DOHH2 (cell line): ENCODE results near the gene STK17A.

ENCODE experiments used
- H3F3A ChIP-seq: fragments of 200-600 bp; sonication (generic), shearing (Covaris generic); 2 replicates; pipeline ENCODE4 v1.6.0; 2016; ENCODE audit warnings: antibody characterized with exemption, mild to moderate bottlenecking; ENCODE audit not compliant: control insufficient read depth, insufficient read depth
- H3K27ac ChIP-seq: fragments of 200-600 bp; sonication (generic); 2 replicates; pipeline ENCODE4 v1.5.1; 2014; ENCODE audit warnings: low read depth, mild to moderate bottlenecking, low read length, moderate library complexity
- H3K27me3 ChIP-seq: fragments of 200-600 bp; sonication (generic); 2 replicates; pipeline ENCODE4 v1.6.1; 2014; ENCODE audit warnings: mild to moderate bottlenecking, low read length, mixed read lengths; ENCODE audit not compliant: control insufficient read depth
- H3K36me3 ChIP-seq: fragments of 200-600 bp; sonication (generic); 2 replicates; pipeline ENCODE4 v1.6.1; 2014; ENCODE audit warnings: mild to moderate bottlenecking, low read length, moderate library complexity, mixed read lengths; ENCODE audit not compliant: control insufficient read depth
- H3K4me1 ChIP-seq: fragments of 200-600 bp; sonication (generic); 2 replicates; pipeline ENCODE4 v1.6.1; 2014; ENCODE audit warnings: mild to moderate bottlenecking, low read length, mixed read lengths; ENCODE audit not compliant: control insufficient read depth
- H3K4me2 ChIP-seq: fragments of 200-600 bp; sonication (generic); 2 replicates; pipeline ENCODE4 v1.6.0; 2014; ENCODE audit warnings: mild to moderate bottlenecking, low read length, moderate library complexity
- H3K4me3 ChIP-seq: fragments of 200-600 bp; sonication (generic); 2 replicates; pipeline ENCODE4 v1.5.1; 2014; ENCODE audit warnings: mild to moderate bottlenecking, low read length, mixed read lengths
- H3K79me2 ChIP-seq: fragments of 200-600 bp; sonication (generic); 2 replicates; pipeline ENCODE4 v1.6.1; 2014; ENCODE audit warnings: mild to moderate bottlenecking, low read length, mixed read lengths; ENCODE audit not compliant: control insufficient read depth
- H3K9me2 ChIP-seq: fragments of 200-600 bp; sonication (generic); replicated peaks from 2 replicates; pipeline ENCODE4 v1.6.1; 2014; ENCODE audit warnings: mild to moderate bottlenecking, low read length, mixed read lengths; ENCODE audit not compliant: control insufficient read depth
- H3K9me3 ChIP-seq: fragments of 200-600 bp; sonication (generic); 2 replicates; pipeline ENCODE4 v1.6.1; 2014; ENCODE audit warnings: antibody characterized with exemption, low read length, mixed read lengths; ENCODE audit not compliant: control insufficient read depth, insufficient read depth
- H4K20me1 ChIP-seq: fragments of 200-600 bp; sonication (generic); 2 replicates; pipeline ENCODE4 v1.6.0; 2014; ENCODE audit warnings: low read depth, mild to moderate bottlenecking, antibody characterized with exemption, low read length, moderate library complexity; ENCODE audit not compliant: control insufficient read depth, insufficient read depth
- EZH2phosphoT487 ChIP-seq: fragments of 200-600 bp; sonication (generic); IDR thresholded peaks from 2 replicates; pipeline ENCODE4 v1.6.1; 2017; ENCODE audit warnings: borderline replicate concordance, mild to moderate bottlenecking, antibody characterized with exemption, low read length, moderate library complexity, mixed read lengths
- TF ChIP-seq, protein P1 (sequence below): fragments of 200-600 bp; sonication (generic); IDR thresholded peaks from one replicate; pipeline ENCODE4 v1.5.1; 2014; ENCODE audit warnings: antibody characterized with exemption, mild to moderate bottlenecking, low read depth, low read length; ENCODE audit not compliant: poor library complexity, severe bottlenecking

The STK17A gene

GRCh38 chr7:43631559-43631958 lies 48.7 kb downstream of the STK17A start:
- H3K9me3 ChIP-seq = no peaks in the 10 kb centered on the region
- peaks cover 13% of the 10 kb centered on the region; the same call in 1 of the 2 replicates for H3F3A ChIP-seq
- peaks cover 22% of the 10 kb centered on the region for H3K4me1 ChIP-seq
- no peak overlapping the region for H3K4me2 ChIP-seq
- peaks cover 67% of the 10 kb centered on the region for H3K79me2 ChIP-seq
- TF ChIP-seq, protein P1, sequence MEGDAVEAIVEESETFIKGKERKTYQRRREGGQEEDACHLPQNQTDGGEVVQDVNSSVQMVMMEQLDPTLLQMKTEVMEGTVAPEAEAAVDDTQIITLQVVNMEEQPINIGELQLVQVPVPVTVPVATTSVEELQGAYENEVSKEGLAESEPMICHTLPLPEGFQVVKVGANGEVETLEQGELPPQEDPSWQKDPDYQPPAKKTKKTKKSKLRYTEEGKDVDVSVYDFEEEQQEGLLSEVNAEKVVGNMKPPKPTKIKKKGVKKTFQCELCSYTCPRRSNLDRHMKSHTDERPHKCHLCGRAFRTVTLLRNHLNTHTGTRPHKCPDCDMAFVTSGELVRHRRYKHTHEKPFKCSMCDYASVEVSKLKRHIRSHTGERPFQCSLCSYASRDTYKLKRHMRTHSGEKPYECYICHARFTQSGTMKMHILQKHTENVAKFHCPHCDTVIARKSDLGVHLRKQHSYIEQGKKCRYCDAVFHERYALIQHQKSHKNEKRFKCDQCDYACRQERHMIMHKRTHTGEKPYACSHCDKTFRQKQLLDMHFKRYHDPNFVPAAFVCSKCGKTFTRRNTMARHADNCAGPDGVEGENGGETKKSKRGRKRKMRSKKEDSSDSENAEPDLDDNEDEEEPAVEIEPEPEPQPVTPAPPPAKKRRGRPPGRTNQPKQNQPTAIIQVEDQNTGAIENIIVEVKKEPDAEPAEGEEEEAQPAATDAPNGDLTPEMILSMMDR = no peak
- no peak for TF ChIP-seq EZH2phosphoT487
- peaks cover 95% of the 10 kb centered on the region for H3K36me3 ChIP-seq
- H3K4me3 ChIP-seq = no peak overlapping the region
- H4K20me1 ChIP-seq = no peaks in the 10 kb centered on the region
- no peak overlapping the region for H3K27ac ChIP-seq
- no peaks in the 10 kb centered on the region for H3K27me3 ChIP-seq
- H3K9me2 ChIP-seq = no peaks in the 10 kb centered on the region

GRCh38 chr7:43632746-43633145 lies 49.8 kb downstream of the STK17A start:
- Histone ChIP-seq H3K27ac (no peak overlapping the region), H3K9me3 (no peaks in the 10 kb centered on the region), H3K79me2 (peaks cover 55% of the 10 kb centered on the region), H3K4me2 (no peak overlapping the region), H3K4me1 (peaks cover 13% of the 10 kb centered on the region), H3F3A (peaks cover 12% of the 10 kb centered on the region; the same call in 1 of the 2 replicates), H3K36me3 (peaks cover 95% of the 10 kb centered on the region), H3K4me3 (no peak overlapping the region), H3K9me2 (no peaks in the 10 kb centered on the region), H4K20me1 (no peaks in the 10 kb centered on the region), H3K27me3 (no peaks in the 10 kb centered on the region)
- no peak for TF ChIP-seq EZH2phosphoT487
- TF ChIP-seq, protein P1 = no peak

DNA sequence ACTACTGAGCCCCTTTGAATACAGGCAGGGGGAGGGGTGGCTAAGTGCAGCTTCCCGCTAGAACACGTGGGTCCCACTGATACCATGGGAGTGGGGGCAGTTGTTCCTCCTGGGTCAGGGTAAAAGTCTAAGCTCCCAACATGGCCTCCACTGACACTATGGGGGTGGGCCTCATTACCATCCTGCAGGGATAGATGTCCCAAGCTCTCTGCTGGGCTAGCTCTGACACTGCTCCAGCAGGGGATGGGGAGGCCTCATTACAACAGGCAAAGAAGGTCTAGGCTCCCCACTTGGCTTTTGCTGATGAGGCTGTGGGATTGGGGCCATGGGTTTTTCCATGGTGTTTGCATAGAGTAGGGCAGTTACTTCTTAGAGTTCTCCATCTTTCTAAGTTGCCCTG lies 51.5 kb downstream of the STK17A start:
- Histone ChIP-seq H3K4me1 (peaks cover 6% of the 10 kb centered on the region), H3K9me3 (no peaks in the 10 kb centered on the region), H3K9me2 (no peaks in the 10 kb centered on the region), H3K4me2 (no peak overlapping the region), H3K36me3 (peaks cover 94% of the 10 kb centered on the region), H3K79me2 (peaks cover 40% of the 10 kb centered on the region), H3K27ac (no peak overlapping the region), H3K4me3 (no peak overlapping the region), H3K27me3 (no peaks in the 10 kb centered on the region), H3F3A (peaks cover 10% of the 10 kb centered on the region; the same call in 1 of the 2 replicates), H4K20me1 (no peaks in the 10 kb centered on the region)
- TF ChIP-seq, protein P1 = no peak
- no peak for TF ChIP-seq EZH2phosphoT487

GRCh38 chr7:43636093-43636492 lies 53.2 kb downstream of the STK17A start:
- Histone ChIP-seq H3K9me3 (no peaks in the 10 kb centered on the region), H3K79me2 (peaks cover 27% of the 10 kb centered on the region), H3K4me1 (peaks cover 14% of the 10 kb centered on the region), H4K20me1 (no peaks in the 10 kb centered on the region), H3K36me3 (peaks cover 96% of the 10 kb centered on the region), H3K27me3 (no peaks in the 10 kb centered on the region), H3K4me3 (no peak overlapping the region), H3F3A (peaks cover 12% of the 10 kb centered on the region; the same call in 1 of the 2 replicates), H3K27ac (no peak overlapping the region), H3K9me2 (no peaks in the 10 kb centered on the region), H3K4me2 (no peak overlapping the region)
- TF ChIP-seq, protein P1 = no peak
- no peak for TF ChIP-seq EZH2phosphoT487
